Stimulated activated CD8-positive, alpha-beta memory T cell treated with anti-CD3 and anti-CD28 coated beads, Interleukin-7, amount 100 ng/mL, for 24 hours (primary cell): ENCODE data around the gene MFSD2A.
"Not testable (repeated sequence)": the region's sequence is repeated elsewhere in the genome, so short reads cannot be mapped to it uniquely, and the experiment has no call there.

ENCODE experiments used
- DNase-seq: peaks from one replicate; pipeline ENCODE4 v3.0.0-alpha.2; 2020; ENCODE audit warnings: low read depth

The MFSD2A gene

GRCh38 chr1:39954870-39955546 is at the start of gene MFSD2A:
MFSD2A (plus strand) TSS chr1:39955145; CDS start chr1:39955293, 148 bp downstream.
- DNase-seq = peak; percentile 82

DNA sequence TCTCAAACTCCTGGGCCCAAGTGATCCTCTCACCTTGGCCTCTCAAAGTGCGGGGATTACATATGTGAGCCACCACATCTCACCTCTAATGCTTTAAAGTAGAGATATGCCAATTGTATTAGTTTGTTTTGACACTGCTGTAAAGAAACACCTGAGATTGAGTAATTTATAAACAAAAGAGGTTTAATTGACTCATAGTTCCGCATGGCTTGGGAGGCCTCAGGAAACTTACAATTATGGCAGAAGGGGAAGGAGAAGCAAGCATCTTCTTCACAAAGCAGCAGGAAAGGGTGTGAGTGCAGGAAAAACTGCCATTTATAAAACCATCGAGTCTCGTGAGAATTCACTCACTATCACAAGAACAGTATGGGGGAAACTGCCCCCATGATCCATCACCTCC is 49.8 kb upstream of the MFSD2A start:
- no peak for DNase-seq

DNA sequence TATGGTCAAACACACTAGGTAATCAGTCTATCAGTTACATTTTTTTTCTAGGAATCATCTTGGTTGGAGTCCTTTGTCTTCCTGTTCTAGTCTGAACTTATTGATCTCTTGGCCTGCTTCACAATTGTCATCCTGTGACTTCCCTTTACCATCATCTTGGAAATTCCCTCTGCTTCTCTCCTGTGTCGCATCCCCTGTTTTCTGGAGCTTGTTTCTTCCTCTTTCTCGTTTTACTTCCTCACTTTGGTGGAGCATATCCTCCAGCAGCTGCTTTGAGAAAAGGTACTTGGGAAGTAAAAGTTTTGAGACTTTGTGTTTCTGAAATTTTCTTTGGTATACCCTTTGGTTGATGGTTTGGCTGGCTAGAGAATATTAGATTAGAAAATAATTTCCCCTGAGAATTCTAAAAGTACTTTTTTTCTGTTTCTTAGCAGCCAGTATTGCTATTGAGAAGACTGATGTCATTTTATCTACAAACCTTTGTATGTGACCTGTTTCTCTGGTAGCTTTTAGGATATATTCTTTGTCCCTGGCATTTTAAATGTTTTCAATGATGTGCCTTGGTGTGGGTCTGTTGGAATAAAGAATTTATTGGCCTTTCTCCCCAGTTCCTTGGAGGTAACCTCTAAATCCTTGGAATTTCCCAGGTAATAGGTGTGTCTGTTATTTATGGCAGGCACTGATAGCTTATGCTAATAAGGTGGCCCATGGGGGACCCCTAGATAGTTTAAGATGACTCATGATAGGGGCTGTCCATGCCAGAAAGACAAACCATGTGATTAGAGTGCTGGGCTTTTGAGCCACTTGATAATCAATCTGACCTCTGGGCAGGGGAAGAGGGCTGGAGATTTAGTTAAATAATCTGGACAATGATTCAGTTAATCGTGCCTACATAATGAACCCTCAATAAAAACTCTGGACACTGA is 47.2 kb upstream of the MFSD2A start:
- DNase-seq = no peak

DNA sequence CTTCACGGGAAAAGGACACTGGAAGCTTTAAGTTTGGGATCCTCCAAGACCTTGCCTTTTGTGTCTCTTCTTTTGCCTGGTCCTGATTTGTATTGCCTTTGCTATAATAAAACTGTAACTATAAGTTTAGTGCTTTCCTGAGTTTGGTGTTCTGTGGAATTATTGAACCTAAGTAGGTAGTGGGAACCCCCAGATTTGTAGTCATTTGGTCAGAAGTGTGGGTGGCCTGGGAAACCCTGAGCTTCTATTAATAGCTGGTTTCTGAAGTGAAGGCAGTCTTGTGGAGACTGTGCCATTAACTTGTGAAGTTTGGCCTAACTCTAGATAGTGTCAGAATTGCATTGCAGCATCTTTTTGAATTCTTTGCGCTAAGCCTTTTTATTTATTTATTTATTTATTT is 46.4 kb upstream of the MFSD2A start:
- no peak for DNase-seq

DNA sequence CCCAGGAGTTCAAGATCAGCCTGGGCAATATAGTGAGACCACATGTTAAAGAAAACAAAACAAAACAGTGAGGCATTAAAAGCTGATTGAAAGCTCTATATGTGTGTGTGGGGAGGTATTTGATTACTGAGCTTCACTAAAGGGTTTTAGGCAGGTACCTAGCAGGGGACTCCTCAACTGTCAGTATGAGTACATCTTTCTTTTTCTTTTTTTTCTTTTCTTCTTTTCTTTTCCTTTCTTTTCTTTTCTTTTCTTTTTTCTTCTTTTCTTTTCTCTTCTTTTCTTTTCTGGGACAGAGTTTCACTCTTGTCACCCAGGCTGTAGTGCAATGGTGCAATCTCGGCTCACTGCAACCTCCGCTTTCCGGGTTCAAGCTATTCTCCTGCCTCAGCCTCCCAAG is 44.7 kb upstream of the MFSD2A start:
- DNase-seq = no peak

- not testable (repeated sequence) for DNase-seq
Measured at GRCh38 chr1:39913136-39913535, 41.8 kb upstream of the MFSD2A start.

DNA sequence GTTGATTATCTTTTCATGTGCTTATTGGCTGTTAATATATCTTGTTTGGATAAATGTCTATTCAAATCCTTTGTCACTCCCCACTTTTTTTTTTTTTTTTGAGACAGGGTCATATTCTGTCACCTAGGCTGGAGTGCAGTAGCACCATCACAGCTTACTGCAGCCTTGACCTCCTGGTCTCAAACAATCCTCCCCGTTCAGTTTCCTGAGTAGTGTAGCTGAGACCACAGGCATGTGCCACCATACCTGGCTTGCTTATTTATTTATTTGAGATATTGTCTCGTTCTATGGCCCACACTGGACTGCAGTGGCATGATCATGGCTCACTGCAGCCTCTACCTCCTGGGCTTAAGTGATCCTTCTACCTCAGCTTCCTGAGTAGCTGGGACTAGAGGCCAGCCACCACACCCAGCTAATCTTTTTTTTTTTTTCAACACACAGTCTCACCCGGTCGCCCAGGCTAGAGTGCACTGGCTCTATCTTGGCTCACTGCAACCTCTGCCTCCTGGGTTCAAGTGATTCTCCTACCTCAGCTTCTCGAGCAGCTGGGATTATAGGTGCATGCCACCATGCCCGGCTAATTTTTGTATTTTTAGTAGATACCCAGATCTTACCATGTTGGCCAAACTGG is 39.3 kb upstream of the MFSD2A start:
- DNase-seq = no peak

GRCh38 chr1:39917825-39918224 is 37.1 kb upstream of the MFSD2A start:
- no peak for DNase-seq

DNA sequence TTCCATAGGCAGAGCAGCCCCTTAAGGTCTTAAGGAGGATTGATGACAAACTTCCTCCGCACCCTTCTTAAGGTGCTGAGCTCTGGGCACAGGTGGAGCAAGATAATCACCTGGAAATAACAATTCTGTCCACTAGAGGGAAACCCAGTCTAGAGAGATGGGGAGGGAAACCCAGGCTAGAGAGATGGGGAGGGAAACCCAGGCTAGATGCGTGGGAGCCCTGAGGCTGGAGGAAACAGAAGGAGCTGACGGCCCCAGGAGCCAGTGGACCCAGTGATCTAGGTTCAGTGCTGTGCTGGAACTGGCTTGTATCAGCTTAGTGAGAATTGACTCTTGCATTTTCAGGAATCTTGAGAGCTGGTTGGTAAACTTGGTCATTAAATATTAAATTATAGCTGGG is 35.4 kb upstream of the MFSD2A start:
- no peak for DNase-seq

GRCh38 chr1:39922251-39922688 is 32.7 kb upstream of the MFSD2A start:
- DNase-seq = no peak

GRCh38 chr1:39925721-39926342 is 29.1 kb upstream of the MFSD2A start:
- no peak for DNase-seq

DNA sequence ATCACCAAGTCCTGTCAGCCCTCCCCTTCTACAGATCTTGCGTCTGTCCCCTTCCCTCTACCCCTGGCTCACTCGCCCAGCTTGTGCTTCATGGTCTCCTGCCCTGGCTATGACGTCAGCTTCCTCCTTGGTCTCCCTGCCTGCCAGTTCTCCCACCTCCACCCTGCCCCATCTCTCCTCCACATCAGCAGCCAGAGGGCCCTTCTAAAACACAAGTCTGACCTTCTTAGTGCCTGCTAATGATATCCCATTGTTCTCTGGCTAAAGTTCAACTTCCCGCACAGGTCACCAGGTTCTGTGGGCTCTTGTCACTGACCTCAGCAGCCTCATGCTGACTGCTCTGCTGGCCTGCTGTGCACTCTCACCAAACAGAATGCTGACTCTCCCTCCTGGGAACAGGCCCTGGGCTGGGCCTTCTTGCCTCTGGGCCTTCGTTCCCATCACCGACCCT is 28.6 kb upstream of the MFSD2A start:
- DNase-seq = no peak

- no peak for DNase-seq
Measured at GRCh38 chr1:39926820-39927219, 28.1 kb upstream of the MFSD2A start.

GRCh38 chr1:39927538-39927937 is 27.4 kb upstream of the MFSD2A start:
- DNase-seq = no peak

DNA sequence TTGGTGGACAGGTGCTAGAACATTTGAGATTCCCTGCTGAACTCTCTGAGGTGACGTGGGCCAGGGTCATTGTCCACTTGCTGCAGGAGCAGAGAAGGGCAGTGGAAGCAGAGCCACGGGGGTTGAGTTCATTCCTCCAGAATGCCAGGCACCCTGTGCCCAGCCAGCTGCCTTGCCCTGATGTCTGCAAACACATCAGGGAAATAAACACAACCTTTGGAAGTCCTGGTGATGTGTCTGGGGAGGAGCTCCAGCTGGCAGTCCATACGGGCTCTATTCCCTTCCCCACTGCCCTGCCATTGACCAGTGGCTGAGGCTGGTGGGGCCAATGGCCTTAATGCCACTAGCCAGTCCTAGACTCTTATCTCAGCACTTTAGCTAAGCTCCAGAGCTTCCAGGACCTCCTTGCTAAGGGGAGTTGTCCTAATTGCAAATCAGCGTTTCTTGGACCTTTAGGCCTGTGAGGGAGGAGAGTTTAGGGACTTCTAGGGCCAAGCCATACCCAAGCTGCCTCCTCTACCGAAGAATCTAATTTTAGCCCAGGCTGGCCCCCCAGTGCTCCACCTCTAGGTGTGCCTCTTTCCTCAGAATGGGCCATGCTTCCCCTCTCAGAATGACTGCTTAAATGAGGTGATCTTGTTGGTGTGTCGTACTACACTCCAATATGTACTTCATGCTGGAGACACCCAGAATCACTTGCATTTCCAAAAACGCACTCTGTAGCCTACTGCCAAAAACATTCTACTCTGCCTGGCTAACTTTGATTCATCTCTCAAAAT is 25.9 kb upstream of the MFSD2A start:
- DNase-seq = no peak

DNA sequence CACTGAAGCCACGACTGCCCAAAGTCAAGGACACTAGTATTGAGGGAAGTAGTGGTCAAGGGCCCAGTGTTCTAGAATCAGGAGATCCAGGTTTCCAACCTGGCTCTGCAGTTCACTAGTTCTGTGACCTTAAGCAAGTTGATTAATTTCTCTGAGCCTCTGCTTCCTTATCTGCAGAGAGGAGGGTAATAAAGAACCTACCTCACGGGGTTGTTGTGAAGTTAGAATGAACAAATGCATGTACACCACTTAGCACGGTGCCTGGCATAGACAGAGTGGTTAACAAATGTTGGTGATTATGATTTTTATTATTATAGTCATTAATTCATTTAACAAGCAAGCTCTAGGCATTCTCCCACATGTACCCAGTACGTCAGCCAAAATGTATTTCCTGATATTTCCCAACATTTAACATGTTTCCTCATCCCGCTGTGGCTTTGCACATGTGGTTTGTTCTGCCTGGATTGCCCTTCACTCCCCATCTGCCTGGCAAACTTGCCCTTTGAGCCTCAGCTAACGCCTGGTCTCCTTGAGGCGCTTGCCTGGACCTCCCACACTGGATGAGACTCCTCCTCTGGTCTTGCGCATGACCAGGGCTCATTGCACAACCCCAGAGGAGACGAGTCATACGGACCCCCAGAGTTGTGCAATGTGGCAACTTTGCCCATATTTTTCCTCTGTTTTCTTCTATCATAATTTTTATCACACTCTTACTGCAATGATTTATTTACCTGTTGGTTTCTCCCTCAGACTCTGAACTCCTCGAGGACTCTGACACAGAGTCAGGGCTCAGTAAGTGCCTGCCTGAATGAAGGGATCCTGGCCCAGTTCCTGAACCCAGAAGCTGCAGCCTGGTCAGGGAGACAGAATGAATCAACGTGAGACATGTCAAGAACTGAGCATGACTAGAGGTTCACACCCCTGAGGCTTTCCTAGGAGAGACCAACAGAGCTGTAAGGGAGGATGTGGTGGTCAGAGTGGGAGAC is 20.7 kb upstream of the MFSD2A start:
- no peak for DNase-seq

- no peak for DNase-seq
Measured at GRCh38 chr1:39936724-39937491, 18.0 kb upstream of the MFSD2A start.

- DNase-seq = no peak
Measured at GRCh38 chr1:39938856-39939255, 16.1 kb upstream of the MFSD2A start.

- no peak for DNase-seq
Measured at GRCh38 chr1:39940253-39940652, 14.7 kb upstream of the MFSD2A start.
